GM12864 (cell line): Measurements from ENCODE around the gene GTPBP6.
"Not testable (repeated sequence)": the region's sequence is repeated elsewhere in the genome, so short reads cannot be mapped to it uniquely, and the experiment has no call there.

Experiments
- DNase-seq: peaks from one replicate; pipeline ENCODE4 v3.0.0-alpha.2; 2011; ENCODE audit warnings: low read depth
- H3K4me3 ChIP-seq: 2 replicates; pipeline ENCODE4 v1.5.1; 2011; ENCODE audit warnings: mild to moderate bottlenecking, low read depth, low read length, control low read depth
- CTCF ChIP-seq: IDR thresholded peaks from 2 replicates; pipeline ENCODE4 v1.5.1; 2011; ENCODE audit warnings: low read depth, mild to moderate bottlenecking, moderate library complexity, low read length, control low read depth, inconsistent platforms; ENCODE audit errors: missing control alignments

GTPBP6 gene

GRCh38 chrX:355329-356050 is 36.9 kb upstream of the GTPBP6 start:
- no peak for TF ChIP-seq CTCF
- no peak for DNase-seq
- no peak overlapping the region for H3K4me3 ChIP-seq

- DNase-seq, result no peak
- no peak overlapping the region for H3K4me3 ChIP-seq
- TF ChIP-seq CTCF, result no peak
Measured at GRCh38 chrX:353566-354535, 35.3 kb upstream of the GTPBP6 start.

GRCh38 chrX:352582-353314 is 34.2 kb upstream of the GTPBP6 start:
- no peak for TF ChIP-seq CTCF
- no peak for DNase-seq
- no peak overlapping the region for H3K4me3 ChIP-seq

- no peak for DNase-seq
- no peak for TF ChIP-seq CTCF
- H3K4me3 ChIP-seq, result no peak overlapping the region
Measured at GRCh38 chrX:352181-352580, 33.6 kb upstream of the GTPBP6 start.

GRCh38 chrX:351736-352135 is 33.1 kb upstream of the GTPBP6 start:
- TF ChIP-seq CTCF, result no peak
- H3K4me3 ChIP-seq, result no peak overlapping the region
- no peak for DNase-seq

GRCh38 chrX:351324-351641 is 32.7 kb upstream of the GTPBP6 start:
- not testable (repeated sequence) for H3K4me3 ChIP-seq, DNase-seq
